K562 (cell line): Measurements from ENCODE around the gene UAP1. TPM values are rescaled to one million over a fixed set of nuclear protein-coding genes. Genes with fewer than 3 reads are reported as not detected.
A peak's percentile ranks its signal among the peaks of the same experiment; 100 is the strongest.

Experiments used
- CHCHD3 ChIP-seq: fragments of 250-450 bp; sonication (Bioruptor Pico); IDR thresholded peaks from 2 replicates; pipeline ENCODE4 v2.1.2; 2022; ENCODE audit warnings: mild to moderate bottlenecking
- CREB1 ChIP-seq, 2 experiments: sonication (generic) in 1 of 2; formaldehyde crosslinking in 1 of 2; IDR thresholded peaks; 2 replicates each; pipeline versions ENCODE4 v1.6.1 to v1.8.0; 2012 to 2022; ENCODE audit warnings: inconsistent platforms in 1 of 2, mild to moderate bottlenecking in 1 of 2, missing genetic modification reagents in 1 of 2, moderate library complexity in 1 of 2
- E2F5 ChIP-seq: sonication (generic); formaldehyde crosslinking; IDR thresholded peaks from 2 replicates; pipeline ENCODE4 v1.8.0; 2022; ENCODE audit warnings: mild to moderate bottlenecking, missing genetic modification reagents
- GTF2E2 ChIP-seq: fragments of 200-800 bp; sonication (Bioruptor generic); IDR thresholded peaks from 2 replicates; pipeline ENCODE4 v1.6.1; 2016; ENCODE audit warnings: missing genetic modification characterization, missing compliant biosample characterization
- HLTF ChIP-seq: fragments of 450-650 bp; IDR thresholded peaks from 2 replicates; pipeline ENCODE4 v1.6.1; 2016
- IRF1 ChIP-seq: sonication (generic); formaldehyde crosslinking; IDR thresholded peaks from 2 replicates; pipeline ENCODE4 v1.8.0; 2022; ENCODE audit warnings: missing genetic modification reagents, mild to moderate bottlenecking, borderline replicate concordance
- LCOR ChIP-seq: sonication (generic); formaldehyde crosslinking; IDR thresholded peaks from 2 replicates; pipeline ENCODE4 v1.8.0; 2022; ENCODE audit warnings: mild to moderate bottlenecking, missing genetic modification reagents
- MAFF ChIP-seq: IDR thresholded peaks from 2 replicates; pipeline ENCODE4 v1.6.1; 2012; ENCODE audit warnings: low read length, improper control_type of control experiment
- MGA ChIP-seq: fragments of 450-650 bp; IDR thresholded peaks from 2 replicates; pipeline ENCODE4 v1.6.1; 2016; ENCODE audit warnings: mild to moderate bottlenecking, moderate library complexity
- SRSF1 ChIP-seq: fragments of 200-400 bp; formaldehyde crosslinking; IDR thresholded peaks from 2 replicates; pipeline ENCODE4 v1.6.1; 2017; ENCODE audit warnings: mild to moderate bottlenecking, low read depth, low read length, moderate library complexity
- ZFX ChIP-seq: sonication (generic); formaldehyde crosslinking; IDR thresholded peaks from 2 replicates; pipeline ENCODE4 v1.8.0; 2022; ENCODE audit warnings: mild to moderate bottlenecking, missing genetic modification reagents, moderate library complexity
- ZKSCAN1 ChIP-seq: fragments of 150-350 bp; IDR thresholded peaks from 2 replicates; pipeline ENCODE4 v1.6.1; 2016; ENCODE audit warnings: low read depth, low read length
- ZNF408 ChIP-seq: fragments of 250-450 bp; sonication (Bioruptor Pico); IDR thresholded peaks from 2 replicates; pipeline ENCODE4 v1.4.0; 2020; ENCODE audit warnings: low read depth, mild to moderate bottlenecking, moderate library complexity
- ZNF766 ChIP-seq: fragments of 200-800 bp; sonication (Bioruptor generic); conservative IDR thresholded peaks from 2 replicates; pipeline ENCODE4 v1.6.1; 2016; ENCODE audit warnings: missing genetic modification characterization, missing compliant biosample characterization
- polyA plus RNA-seq, 8 experiments: library from polyadenylated mRNA; depleted of rRNA in 4 of 8; stranded (reverse) in 5 of 8; unstranded in 3 of 8; fragments of >200 nt; fragmentation: Nextera tagmentation in 2 of 8; fragmentation: Illumina TruSeq in 1 of 8; extraction: Ambion mirVana in 2 of 8; extraction: Trizol in 1 of 8; gene quantifications; 2 replicates each; pipeline versions ENCODE4 v1.2.1 to v1.2.3, GENCODE V29; 2011 to 2014; ENCODE audit warnings: inconsistent platforms in 1 of 8, missing spikeins in 1 of 8
- total RNA-seq, 7 experiments: library from RNA; depleted of rRNA in 6 of 7; stranded (reverse); fragments of >200 nt in 6 of 7; fragmentation: Illumina TruSeq in 2 of 7; extraction: Trizol in 2 of 7; gene quantifications; 2 replicates each; pipeline versions ENCODE4 v1.2.1 to v1.2.3, GENCODE V29; 2011 to 2021; ENCODE audit warnings: low replicate concordance in 1 of 7

Gene UAP1
- total and polyA plus RNA-seq, 9 of the 15 experiments (the other 6 are each of a cell fraction or from before 2014, with no cell fraction given) = 182 to 317 (median 213) TPM

GRCh38 chr1:162561616-162562469 lies at the start of gene UAP1 (continued):
- no peak for TF ChIP-seq IRF1 (CRISPR knock-in tag)
- peak; percentile 26; the same call in 1 of the 2 replicates for TF ChIP-seq ZNF766 (CRISPR knock-in tag)
- TF ChIP-seq ZFX = peak; percentile 89
- no peak for TF ChIP-seq CREB1 (IDR thresholded peaks at IDR 0.05)
- TF ChIP-seq CREB1 (CRISPR knock-in tag; IDR thresholded peaks at IDR 0.05) = peak; percentile 51
- 0 out of 2 replicates have a peak, but pooled peaks have one; percentile 74 for TF ChIP-seq CHCHD3 (CRISPR knock-in tag)
- TF ChIP-seq SRSF1 = peak; percentile 94; the same call in 1 of the 2 replicates
- peak; percentile 84 for TF ChIP-seq GTF2E2 (tag)
- 0 out of 2 replicates have a peak, but pooled peaks have one; percentile 22 for TF ChIP-seq E2F5
- TF ChIP-seq LCOR = no peak; the same call in 1 of the 2 replicates
- peak; percentile 46; the same call in 1 of the 2 replicates for TF ChIP-seq HLTF
- no peak for TF ChIP-seq MAFF
- TF ChIP-seq ZKSCAN1 = 0 out of 2 replicates have a peak, but pooled peaks have one; percentile 0
- TF ChIP-seq MGA = no peak
- TF ChIP-seq ZNF408 (CRISPR knock-in tag) = no peak
